Measurements from ENCODE around the gene SF3A1. TPM values are rescaled to one million over a fixed set of nuclear protein-coding genes. Genes with fewer than 3 reads are reported as not detected.
"Not testable (repeated sequence)": the region's sequence is repeated elsewhere in the genome, so short reads cannot be mapped to it uniquely, and the experiment has no call there.

SF3A1 gene
- total RNA-seq, 1 donor from 2014 or later, result 92.9 TPM

GRCh38 chr22:30402028-30402765, 45.5 kb upstream of the SF3A1 start:
- intact Hi-C loops (cut with DNase I), result no loop called here

DNA sequence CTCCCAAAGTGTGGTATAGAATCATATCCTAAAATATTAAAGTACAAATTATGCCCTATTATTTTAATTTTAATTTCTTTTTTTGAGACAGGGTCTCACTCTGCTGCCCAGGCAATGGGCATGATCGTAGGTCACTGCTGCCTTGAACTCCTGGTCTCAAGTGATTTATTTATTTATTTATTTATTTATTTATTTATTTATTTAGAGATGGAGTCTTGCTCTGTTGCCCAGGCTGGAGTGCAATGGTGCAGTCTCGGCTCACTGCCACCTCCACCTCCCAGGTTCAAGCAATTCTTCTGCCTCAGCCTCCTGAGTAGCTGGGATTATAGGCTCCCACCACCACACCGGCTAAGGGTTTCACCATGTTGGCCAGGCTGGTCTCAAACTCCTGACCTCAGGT, 44.3 kb upstream of the SF3A1 start:
- DNase-seq (ENCODE audit: low spot score in 2 of 2); H3K4me3 ChIP-seq; H3K27me3 ChIP-seq; intact Hi-C loops (cut with DNase I); H3K4me1 ChIP-seq; H3K9me3 ChIP-seq; H3K27ac ChIP-seq; H3K36me3 ChIP-seq: not testable (repeated sequence)

More at GRCh38 chr22:30402028-30402765, 45.5 kb upstream of the SF3A1 start:
- Histone ChIP-seq H3K9me3 (no peaks in the 10 kb centered on the region), H3K27ac (no peak overlapping the region), H3K4me1 (no peaks in the 10 kb centered on the region), H3K27me3 (no peaks in the 10 kb centered on the region), H3K4me3 (no peak overlapping the region), H3K36me3 (no peaks in the 10 kb centered on the region)
- DNase-seq (ENCODE audit: low spot score in 2 of 2), result no peak
- TF ChIP-seq CTCF (IDR thresholded peaks at IDR 0.05), result no peak

- Histone ChIP-seq H3K4me1 (peaks cover 0 to 3% of the 10 kb centered on the region in 2 donors), H3K9me3 (no peaks in the 10 kb centered on the region), H3K36me3 (no peaks in the 10 kb centered on the region), H3K27ac (no peak overlapping the region), H3K4me3 (no peak overlapping the region), H3K27me3 (no peaks in the 10 kb centered on the region)
- intact Hi-C loops (cut with DNase I), result no loop called here
- no peak for TF ChIP-seq CTCF (IDR thresholded peaks at IDR 0.05)
- DNase-seq (ENCODE audit: low spot score in 2 of 2), result no peak
Measured at GRCh38 chr22:30400159-30400558, 43.5 kb upstream of the SF3A1 start.

GRCh38 chr22:30399718-30400117, 43.0 kb upstream of the SF3A1 start:
- Histone ChIP-seq H3K9me3 (no peaks in the 10 kb centered on the region), H3K4me3 (no peak overlapping the region), H3K36me3 (no peaks in the 10 kb centered on the region), H3K27me3 (no peaks in the 10 kb centered on the region), H3K27ac (no peak overlapping the region), H3K4me1 (peaks cover 0 to 3% of the 10 kb centered on the region in 2 donors)
- intact Hi-C loops (cut with DNase I), result no loop called here
- DNase-seq (ENCODE audit: low spot score in 2 of 2), result no peak
- TF ChIP-seq CTCF (IDR thresholded peaks at IDR 0.05), result no peak

- intact Hi-C loops (cut with DNase I), result no loop called here
- DNase-seq (ENCODE audit: low spot score in 2 of 2), result no peak
- Histone ChIP-seq H3K36me3 (no peaks in the 10 kb centered on the region), H3K27ac (no peak overlapping the region), H3K9me3 (no peaks in the 10 kb centered on the region), H3K27me3 (no peaks in the 10 kb centered on the region), H3K4me3 (no peak overlapping the region), H3K4me1 (peaks cover 0 to 3% of the 10 kb centered on the region in 2 donors)
- no peak for TF ChIP-seq CTCF (IDR thresholded peaks at IDR 0.05)
Measured at GRCh38 chr22:30398685-30399680, 42.3 kb upstream of the SF3A1 start.

All from ascending aorta (tissue), 2 donors.